GM12865 (cell line): Measurements from ENCODE around the gene ZFHX3.

Experiments used
- DNase-seq: peaks from one replicate; pipeline ENCODE4 v3.0.0; 2010; ENCODE audit warnings: low read depth
- H3K4me3 ChIP-seq: 2 replicates; pipeline ENCODE4 v1.5.1; 2011; ENCODE audit warnings: mild to moderate bottlenecking, low read depth, low read length, control low read depth
- TF ChIP-seq, protein P1 (sequence below): IDR thresholded peaks from 2 replicates; pipeline ENCODE4 v1.5.1; 2011; ENCODE audit warnings: low read length, control low read depth, low read depth, inconsistent platforms; ENCODE audit not compliant: insufficient read depth; ENCODE audit errors: missing control alignments

The ZFHX3 gene

DNA sequence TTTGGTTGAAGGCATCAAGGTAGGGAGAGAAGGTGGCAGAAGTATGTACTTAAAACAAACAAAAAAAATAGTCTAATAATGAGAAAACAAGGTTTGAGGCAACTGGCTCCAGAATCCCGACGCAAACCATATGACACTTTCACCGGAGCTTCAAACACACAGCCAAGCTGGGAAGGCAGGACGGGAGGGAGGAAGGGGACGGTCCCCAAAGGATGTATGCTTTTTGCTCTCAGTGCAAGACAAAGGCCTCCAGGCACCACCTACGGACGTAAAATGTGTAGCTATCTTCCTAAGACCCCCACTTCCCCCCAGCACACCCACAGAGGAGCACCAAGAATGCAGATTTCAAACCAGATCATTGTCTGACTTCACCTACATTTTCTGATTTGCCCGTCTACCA is 102.3 kb downstream of the ZFHX3 start:
- no peak for DNase-seq
- H3K4me3 ChIP-seq = no peak overlapping the region
- TF ChIP-seq, protein P1, sequence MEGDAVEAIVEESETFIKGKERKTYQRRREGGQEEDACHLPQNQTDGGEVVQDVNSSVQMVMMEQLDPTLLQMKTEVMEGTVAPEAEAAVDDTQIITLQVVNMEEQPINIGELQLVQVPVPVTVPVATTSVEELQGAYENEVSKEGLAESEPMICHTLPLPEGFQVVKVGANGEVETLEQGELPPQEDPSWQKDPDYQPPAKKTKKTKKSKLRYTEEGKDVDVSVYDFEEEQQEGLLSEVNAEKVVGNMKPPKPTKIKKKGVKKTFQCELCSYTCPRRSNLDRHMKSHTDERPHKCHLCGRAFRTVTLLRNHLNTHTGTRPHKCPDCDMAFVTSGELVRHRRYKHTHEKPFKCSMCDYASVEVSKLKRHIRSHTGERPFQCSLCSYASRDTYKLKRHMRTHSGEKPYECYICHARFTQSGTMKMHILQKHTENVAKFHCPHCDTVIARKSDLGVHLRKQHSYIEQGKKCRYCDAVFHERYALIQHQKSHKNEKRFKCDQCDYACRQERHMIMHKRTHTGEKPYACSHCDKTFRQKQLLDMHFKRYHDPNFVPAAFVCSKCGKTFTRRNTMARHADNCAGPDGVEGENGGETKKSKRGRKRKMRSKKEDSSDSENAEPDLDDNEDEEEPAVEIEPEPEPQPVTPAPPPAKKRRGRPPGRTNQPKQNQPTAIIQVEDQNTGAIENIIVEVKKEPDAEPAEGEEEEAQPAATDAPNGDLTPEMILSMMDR = no peak

DNA sequence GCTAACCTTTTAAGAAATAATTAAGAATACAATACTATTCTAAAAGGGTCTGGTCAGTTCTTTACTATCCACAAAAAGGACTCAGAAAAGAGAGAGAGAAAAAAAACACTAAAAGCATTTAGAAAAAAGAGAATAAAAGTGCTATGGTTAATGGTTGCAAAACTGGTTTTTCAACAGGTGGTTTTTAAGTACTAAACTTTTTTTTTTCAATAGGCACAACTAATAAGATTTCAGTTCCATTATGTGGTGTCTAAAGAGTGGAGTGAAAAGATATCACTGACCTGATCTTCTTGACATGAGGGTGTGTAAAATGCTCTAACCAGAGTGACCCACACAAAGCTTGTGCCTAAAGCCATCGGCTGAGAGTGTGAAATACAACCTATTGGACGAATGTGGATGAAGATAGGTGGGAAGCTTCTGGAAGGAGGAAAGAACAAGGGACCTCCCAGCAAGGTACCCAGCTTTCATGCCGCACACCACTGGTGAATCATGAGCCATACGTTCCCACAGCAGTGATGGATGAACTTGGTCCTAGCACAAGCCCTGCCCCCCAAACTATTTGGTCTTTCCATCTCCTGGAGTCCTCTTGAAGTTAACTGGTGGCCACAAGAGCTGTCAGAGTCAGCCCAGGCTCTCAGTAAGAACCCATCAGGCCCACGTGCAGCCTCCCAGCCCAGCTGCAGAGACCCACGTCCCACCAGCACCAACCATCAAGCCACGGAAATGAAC is 103.0 kb downstream of the ZFHX3 start:
- no peak for DNase-seq
- H3K4me3 ChIP-seq = no peak overlapping the region
- TF ChIP-seq, protein P1 = no peak

DNA sequence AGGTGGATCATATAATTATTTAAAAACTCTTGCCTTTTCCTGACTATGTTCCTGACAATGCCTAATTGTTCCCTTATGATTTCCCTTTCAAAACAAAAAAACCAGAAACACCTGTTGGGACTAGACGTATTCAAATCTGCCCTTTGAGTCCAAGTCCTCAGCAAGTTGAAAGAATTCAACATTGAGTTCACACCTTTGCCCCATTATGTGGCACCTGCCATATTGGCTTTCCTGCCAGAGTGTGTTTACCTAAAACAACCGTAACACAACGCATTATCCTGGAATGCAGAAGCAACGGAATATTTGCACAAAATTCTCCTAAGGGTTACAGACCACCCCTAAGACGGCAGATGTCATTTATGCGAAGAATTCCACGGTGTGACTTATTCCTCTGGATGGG is 105.9 kb downstream of the ZFHX3 start:
- DNase-seq = no peak
- TF ChIP-seq, protein P1 = no peak
- no peak overlapping the region for H3K4me3 ChIP-seq

DNA sequence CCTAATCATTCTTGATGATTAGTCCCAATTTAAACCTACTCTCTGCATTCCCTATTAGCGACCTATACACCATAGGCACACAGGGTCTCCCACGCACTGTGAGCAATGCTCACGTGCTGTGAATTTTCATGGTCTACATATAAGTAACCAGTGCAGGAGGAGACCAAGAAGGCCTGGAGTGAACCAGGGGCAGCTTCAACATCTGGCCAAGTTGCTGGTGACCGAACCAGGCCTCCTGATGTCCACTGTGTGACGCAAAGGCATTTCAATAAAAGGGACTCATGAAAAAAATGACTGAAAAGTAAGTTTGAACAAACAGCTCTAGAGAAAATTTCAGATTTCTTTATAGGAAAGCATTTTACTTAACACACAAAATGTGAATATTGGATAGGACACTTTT is 107.0 kb downstream of the ZFHX3 start:
- no peak for DNase-seq
- H3K4me3 ChIP-seq = no peak overlapping the region
- TF ChIP-seq, protein P1 = no peak

DNA sequence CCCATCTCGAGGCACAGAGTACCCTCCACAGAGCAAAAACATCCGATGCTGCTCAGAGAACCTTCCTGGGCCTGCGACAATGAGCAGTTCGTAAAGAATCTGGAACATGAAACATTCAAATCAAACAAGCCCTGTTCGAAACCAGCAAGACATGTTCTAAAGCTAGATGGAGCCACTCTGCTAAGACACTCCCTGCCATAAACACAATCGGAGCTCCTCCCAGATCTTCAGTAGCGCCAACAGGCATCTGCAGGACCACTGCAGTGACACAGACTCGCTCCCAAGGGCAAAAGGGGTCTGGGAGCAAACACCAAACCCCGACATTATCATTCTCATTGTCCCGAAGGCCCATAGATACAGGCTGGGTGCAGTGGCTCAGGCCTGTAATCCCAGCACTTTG is 108.7 kb downstream of the ZFHX3 start:
- TF ChIP-seq, protein P1 = no peak
- DNase-seq = no peak

DNA sequence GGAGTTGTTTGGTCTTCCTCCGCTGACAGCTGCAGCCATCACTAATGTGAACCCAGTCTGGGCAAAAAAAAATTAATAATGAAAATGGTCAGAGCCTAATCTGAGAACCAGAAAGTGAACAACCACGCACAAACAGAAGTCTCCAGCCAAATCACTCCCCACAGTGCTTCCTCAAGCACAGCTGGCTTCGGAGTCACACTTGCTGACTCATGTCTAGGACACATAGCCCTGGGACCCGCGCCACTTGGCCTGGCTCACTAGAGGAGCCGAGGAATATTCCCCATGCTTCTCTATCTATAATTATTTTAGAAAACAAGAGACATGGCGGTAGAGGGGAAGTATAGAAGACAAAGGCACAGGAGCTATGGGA is 109.1 kb downstream of the ZFHX3 start:
- TF ChIP-seq, protein P1 = no peak

More for the DNA sequence above, 108.7 kb downstream of the ZFHX3 start:
- no peak overlapping the region for H3K4me3 ChIP-seq

More for the DNA sequence above, 109.1 kb downstream of the ZFHX3 start:
- H3K4me3 ChIP-seq = no peak overlapping the region
- no peak for DNase-seq
